HG03432 (cell line): ENCODE results near the gene DUSP23.

Experiments
- ATAC-seq: cut with Tn5 transposase; IDR thresholded peaks from one replicate; pipeline ENCODE4 v1.9.1; 2021; ENCODE audit warnings: mild to moderate bottlenecking, moderate library complexity; ENCODE audit not compliant: unreplicated experiment

Gene DUSP23

DNA sequence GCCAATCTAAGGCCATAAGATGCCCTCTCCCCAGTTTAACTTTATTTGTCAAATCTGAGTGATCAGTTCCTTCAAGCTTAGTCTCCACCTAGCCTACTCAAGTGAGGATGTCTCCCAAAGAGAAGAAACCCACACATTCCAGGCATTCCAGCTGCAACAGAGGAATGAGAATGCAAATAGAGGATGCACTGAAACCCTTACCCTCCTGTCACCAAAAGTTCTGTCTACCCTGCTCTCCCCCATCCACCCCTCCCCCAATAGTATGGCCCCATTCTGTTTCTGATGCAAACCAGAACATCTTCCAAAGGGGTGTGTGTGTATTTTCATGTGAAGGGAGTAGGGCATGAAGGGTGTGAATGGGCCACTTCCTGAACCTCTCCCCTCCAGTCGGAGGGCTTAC lies 3.0 kb downstream of the DUSP23 start:
- ATAC-seq, result no peak

DNA sequence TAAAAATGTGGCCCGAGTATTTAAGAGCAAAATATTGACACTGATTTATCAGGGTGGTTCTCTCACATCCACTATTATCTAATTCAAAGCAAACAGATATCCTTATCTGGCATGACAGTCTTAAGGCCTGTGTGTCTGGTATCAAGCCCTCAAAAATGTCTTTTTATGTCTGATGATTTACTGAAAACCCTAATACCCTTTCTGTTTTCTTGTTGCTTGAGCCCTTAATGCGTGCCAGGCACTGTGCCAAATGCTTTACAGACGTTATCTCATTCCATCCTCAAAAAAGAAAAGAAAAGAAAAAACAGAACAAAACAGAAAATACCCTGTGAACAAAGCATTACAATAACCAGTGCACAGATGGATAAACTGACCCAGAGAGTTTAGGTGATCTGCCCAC lies 5.7 kb downstream of the DUSP23 start:
- ATAC-seq, result no peak

DNA sequence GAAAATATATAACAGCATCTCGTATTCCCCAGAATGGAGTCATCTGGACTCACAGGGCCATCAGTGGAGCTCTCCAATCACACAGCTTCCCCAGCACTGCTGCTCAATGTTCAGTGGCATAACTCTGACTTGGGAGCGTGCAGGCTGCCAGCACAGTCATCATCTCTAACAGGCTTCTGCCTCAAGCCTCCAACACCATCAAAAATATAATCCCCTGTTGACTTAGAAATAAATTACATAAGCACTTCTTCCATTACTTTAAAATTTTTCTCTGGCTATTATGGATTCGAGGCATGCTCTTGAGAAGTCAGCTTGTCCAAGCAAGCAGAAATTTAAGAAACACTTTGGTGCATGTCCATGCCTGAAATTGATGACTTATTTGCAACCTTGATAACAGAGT lies 6.2 kb downstream of the DUSP23 start:
- no peak for ATAC-seq

DNA sequence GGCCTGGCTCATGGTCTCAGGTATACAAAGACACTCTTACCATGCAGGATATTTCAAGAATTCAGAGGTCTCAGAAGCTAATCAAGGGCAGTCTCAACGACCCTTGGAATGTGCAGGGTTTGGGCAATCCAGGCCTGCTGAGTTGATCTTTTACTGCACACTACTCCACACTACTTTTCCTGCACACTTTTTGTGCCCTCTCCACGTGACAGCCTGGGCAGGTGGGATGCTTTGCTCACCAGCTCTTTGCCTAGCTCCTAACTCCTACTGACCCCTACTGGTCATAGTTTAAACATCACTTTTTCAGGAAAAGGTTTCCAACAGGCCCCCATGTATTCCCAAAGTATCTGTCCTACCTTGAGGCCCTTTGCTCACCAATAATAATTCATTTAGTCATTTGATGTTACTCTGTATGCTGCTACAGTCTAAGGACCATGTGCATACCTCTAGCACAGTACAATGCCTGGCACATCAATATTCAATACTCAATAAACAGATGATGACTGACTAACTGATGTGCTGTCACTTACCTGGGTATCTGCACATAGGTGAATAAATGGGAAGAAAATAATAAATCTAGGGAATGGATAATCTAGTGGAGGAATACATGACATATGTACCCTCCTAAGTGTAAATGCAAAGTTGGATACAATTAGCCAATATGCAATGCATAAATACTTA lies 9.6 kb downstream of the DUSP23 start:
- no peak for ATAC-seq

DNA sequence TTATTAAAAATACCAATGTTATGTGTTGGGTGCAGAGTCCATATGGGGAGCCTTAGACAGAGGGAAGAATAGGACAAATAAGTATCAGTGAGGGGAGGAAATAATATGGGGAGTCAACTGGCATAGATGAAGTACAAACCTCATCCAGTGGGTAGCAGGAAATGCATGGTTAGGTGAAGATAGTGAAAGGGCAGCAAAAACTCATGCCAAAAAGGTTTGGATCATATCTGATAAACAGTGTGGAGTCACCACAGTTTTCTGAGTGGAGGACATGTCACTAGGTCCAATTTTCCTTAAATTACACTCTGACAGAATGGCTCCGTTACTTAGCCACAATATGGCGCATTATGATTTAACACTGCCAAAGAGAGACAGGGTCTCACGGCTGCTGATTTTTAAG lies 10.3 kb downstream of the DUSP23 start:
- ATAC-seq, result no peak

DNA sequence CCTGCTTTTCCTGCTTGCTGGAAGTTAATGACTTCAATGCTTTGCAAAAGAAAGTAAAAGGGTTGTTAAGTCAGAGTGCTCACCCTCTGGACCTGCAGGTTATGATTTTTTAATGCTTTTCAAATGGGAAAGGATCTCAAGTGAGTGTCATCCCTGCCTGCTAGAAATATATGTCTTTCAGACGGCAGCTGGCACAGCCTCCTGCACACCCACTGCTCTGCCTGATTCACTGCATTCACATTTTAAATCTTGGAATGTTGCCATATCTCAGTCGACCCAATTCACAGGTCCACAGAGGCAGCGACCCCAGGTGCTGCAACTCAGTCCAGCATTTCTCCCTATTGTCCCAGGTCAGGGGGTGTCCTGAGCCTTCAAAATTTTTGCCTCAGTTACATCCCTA lies 10.7 kb downstream of the DUSP23 start:
- no peak for ATAC-seq

DNA sequence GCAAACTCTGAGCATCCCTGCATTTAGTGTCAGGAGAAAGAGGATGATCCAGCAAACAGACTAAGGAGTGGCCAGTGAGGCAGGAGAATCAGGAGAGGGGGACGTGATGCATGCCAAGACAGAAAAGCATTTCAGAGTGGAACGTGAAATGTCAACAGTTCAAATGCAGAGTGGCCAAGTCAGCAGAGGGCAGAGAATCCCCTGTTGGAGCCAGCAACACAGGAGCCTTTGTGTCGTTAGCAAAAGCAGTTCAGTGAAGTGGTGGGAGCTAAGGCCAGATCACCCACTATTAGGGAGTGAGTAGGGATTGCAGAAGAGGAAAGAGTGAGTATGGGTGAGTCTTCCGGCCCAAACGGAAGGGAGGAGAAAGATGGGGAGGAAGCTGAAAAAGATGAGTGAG lies 14.8 kb downstream of the DUSP23 start:
- no peak for ATAC-seq

DNA sequence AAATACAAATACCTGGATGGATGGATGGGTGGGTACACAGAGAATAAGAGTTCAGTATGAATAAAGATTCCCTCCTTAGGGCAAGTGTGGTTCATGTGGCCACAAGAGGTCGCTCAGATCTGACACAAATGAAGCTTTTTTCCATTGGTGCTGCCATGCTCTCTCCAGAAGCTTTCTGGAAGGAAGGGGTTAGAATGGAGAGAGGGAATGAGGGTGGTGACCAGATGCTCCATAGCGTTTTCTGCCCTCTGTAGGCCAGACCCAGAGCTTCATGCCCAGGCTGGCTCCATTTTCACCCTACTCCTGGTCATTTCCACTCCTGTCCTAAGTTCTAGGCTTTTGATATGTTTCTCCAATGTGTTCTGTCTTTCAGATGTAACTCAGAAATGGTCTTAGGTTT lies 18.1 kb downstream of the DUSP23 start:
- ATAC-seq, result no peak

DNA sequence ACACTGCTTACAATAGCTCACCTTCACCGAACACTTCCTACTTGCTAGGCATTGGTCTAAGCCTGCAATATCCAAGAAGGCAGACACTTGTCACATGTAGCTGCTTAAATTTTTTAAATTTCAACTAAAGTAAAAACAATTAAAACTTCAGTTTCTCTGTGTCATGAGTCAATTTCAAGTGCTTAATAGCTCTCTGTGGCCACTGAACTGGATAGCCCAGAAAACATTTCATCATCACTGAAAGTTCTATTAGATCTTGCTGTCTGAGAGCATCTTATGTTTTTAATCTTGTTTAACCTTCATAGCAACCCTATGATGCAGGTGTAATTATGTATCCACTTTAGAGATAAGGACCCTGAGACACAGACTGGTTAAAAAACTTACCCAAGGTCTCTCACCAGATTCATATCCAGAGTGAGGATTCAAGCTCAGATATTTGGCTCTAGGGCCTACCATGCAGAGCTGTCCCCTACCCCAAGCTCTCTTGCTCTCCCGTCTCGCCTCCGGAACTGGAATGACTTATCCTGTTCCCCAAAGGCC lies 18.8 kb downstream of the DUSP23 start:
- ATAC-seq, result no peak

DNA sequence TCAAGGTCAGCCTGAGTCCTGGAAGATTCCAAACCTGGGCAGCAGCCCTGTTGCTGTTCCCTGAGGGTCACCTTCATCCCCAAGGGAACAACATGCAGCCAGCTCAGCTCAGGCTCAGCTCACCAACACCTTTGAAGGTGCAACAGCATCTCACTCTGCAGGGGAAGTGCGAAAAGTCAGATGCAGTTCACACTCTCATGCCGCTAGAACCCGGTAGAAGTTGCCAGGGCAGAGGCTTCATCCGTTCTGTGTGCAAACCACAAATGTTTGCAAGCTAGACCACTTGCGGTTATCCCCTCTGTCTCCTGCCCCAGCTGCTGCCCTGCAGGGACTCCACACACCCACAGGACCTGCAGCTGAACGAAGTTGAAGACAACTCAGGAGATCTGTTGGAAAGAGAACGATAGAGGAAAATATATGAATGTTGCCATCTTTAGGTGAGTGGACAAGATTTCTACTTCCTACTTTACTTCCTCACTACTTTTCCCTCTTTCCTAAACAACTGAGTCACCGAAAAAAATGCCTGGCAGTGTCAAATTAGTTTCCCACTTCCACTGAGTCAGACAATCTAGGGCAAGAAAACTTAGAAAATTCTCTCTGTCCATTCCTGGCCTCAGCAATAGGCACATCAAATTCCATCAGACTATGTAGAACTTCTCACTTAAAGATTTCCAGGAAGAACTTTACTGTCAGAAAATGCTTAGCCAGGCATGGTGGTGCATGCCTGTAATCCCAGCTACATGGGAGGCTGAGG lies 19.6 kb downstream of the DUSP23 start:
- ATAC-seq, result peak; percentile 72

DNA sequence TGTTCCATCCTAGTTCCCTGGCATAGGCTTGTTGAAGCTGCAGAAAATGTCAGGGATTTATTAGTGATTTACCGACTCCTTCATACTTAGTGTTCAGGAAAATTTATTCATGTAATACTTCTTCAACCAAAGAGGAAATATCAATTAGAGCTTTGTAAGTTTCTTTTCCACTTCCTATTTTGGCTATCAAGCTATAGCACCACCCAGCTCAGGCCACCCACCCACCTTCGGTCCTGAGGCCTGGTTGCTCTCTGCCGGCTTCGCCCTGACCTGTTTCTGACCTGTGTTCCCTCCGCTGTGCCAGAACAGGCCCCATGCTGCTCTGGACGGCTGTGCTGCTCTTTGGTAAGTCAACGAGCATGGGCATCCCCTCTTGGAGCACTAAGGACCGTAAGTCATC lies 21.3 kb downstream of the DUSP23 start, which contains the start of gene FCRL6:
Gene FCRL6 (plus strand): TSS at position 250 of the 400 bp plus-strand sequence. CDS start 65 bp downstream, at position 315.
- no peak for ATAC-seq

DNA sequence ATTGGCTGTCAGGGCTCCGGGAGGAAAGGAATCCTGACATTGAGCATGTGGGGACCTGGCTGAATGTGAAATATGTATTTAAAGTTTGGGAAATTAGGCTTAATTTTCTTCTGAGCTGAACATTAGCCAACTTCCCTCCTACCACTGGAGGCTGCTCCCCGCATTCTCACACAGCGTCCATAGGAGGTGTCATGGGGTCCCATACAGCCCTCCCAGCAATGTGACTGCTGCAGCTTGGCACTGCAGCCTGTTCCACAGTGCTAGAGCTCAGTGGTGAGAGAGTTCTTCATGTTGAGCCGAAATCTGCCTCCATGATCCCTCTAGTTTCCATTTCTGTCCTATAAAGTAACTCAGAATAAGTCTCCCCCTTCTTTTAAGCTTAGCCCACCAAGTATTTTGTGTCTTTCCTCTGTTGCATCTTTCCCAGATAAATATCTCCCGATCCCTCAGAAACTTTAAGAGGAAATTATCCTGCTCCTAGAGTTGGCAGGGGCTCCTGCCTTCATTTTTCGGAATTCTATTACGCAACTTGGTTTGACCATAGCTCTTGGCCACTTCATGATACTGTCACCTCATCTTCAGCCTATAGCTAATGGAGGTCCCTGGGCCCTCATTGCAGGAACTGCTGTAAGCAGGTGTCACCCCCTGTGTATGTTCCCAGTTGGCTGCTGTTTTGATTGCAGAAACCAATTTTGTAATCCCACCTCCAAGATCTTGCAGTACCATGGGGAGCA lies 23.4 kb downstream of the DUSP23 start:
- no peak for ATAC-seq

DNA sequence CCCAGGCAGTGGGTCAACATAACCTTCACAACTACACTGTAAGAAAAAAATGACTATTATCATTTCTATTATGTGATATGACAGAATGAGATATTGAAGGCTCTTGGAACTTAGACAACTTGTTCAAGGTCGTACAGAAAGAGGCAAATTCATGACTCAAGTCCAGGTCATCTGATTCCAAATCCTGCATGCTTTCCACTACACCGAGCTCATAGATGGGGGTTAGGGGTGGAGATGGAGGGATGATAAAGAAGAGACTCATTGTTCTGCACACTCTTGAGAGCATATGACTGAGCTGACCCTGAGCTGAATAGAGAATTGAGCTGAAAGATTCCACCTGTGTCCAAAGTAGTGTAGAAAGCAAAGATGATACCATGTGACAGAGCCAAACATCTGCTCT lies 24.2 kb downstream of the DUSP23 start:
- no peak for ATAC-seq

DNA sequence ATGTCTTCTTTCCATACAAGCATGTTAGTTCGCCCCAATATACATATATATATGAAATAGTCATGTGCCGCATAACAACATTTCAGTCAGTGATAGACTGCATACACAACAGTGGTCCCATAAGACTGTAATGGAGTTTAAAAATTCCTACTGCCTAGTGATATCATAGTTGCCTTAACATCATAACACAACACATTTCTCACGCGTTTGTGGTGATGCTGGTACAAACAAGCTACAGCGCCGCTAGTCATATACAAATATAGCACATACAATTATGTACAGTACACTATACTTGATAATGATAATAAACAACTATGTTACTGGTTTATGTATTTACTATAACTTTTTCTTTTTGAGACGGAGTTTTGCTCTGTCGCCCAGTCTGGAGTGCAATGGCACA lies 35.2 kb downstream of the DUSP23 start:
- no peak for ATAC-seq

DNA sequence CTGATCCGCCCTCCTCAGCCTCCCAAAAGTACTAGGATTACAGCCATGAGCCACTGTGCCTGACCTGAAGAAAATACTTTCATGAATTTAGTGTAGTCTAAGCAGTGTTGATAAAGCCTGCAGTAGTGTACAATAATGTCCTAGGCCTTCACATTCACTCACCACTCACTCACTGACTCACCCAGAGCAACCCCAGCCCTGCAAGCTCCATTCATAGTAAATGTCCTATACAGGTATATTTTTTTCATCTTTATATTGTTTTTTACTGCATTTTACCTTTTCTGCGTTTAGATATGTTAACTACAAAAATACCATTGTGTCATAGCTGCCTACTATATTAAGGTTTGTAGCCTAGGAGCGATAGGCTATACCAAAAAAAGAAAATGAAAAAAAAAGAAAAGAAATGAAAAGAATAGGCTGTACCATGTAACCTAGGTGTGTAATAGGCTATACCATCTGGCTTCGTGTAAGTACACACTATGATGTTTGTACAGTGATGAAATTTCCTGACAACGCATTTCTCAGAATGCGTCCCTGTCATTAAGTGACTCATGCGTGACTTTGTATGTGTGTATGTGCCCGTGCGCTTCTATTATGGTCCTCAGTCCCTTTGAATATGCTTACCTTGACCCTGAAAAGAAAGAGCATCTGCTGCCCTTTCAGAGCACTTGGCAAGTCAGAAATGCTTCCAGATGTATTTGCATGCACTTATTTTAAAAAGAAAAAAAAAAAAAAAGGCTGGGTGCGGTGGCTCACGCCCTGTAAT lies 36.7 kb downstream of the DUSP23 start:
- no peak for ATAC-seq

DNA sequence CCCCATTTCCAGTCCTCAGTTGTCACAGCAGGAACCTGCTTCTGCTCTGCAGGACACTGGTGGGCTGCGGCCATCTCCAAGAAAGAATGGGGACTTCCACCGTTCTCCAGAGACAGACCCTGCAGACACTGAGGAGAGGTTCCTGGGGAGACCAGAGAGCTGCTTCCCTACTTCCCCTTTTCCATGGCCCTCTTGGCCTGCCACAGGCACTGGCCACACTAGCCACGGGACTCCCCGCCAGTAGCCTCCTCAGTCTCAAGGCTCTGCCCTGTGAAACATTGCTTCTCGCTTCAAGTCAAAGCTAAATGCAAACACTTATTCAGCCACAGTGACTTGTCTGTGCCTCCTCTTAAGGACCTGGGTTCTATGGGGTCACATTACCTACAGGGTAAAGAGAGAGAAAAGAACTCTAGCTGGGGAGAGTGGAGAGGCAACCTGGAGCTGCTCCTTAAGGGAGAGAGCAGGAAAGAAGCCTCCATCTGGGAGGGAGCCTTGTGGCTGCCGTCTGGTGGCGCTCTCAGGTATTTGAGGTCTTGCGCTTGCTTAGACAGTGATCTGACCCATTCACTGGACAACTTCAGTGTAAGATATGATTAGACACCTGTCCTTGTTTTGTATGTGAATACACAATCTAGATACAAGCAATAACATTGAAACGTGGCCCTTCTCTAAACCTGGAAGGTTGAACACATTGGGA lies 40.6 kb downstream of the DUSP23 start:
- peak; percentile 57 for ATAC-seq

DNA sequence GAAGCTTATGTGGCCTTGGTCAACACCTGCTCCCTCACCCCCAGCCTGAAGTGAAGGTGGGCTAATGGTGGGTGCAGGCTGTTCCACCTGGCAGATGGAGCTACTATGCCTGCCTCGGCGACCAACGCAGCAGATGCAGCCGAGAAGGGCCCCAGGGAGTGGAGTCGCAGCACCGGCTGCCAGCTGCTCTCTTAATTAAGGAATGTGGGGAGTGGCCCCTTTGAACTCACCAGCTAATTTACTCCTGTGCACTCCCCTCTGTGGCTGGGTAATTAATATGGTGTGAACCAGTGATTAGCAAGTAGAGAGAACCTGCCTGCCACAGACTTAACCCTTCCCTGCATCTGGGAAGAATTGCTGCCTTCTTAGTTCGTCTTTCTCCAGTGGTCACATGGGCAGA lies 42.6 kb downstream of the DUSP23 start:
- no peak for ATAC-seq

DNA sequence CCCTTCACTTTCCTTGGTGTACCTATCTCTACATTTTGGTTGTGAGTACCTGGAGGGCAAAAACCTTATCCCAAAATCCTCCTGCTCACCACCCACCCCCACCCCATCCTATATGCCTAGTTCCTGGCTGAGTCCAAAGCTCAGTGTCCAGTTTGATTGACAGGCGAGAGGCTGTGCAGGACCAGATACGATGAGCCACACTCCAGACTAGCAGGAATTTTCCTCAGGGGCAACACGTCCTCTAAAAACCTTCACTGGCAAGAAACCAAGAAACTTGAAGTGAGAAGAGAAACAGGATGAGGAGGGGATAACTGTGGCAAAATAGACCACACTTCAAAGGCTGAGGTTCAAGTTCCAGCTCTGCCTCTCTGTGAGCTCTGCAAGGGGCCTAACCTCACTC lies 44.8 kb downstream of the DUSP23 start:
- ATAC-seq, result no peak

DNA sequence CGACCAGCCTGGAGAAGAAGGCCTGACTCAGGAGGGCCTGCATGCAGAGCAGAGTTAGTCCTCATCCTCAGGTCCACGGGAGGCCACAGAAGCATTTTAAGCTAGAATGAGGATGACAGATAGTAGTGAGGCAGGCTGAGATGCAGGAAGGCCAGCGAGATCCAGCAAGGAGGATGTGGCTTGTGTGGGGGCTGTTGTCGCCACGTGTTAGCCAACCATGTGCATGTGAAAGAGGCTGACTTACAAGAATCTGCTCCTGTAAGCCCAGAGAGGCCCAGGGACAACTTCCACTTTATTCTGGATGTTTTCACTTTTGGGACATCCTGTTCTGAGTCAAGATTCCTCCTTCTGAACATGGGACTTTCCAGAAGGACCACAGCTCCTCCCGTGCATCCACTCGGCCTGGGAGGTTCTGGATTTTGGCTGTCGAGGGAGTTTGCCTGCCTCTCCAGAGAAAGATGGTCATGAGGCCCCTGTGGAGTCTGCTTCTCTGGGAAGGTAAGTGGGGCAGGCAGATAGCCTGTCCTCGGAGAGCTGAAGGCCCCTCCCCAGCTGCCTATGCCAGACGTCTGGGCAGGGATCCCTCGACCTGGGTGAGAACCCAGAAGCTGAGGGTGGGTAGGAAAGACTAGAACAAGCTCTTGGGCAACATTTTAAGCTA lies 45.8 kb downstream of the DUSP23 start, which contains the start of gene SLAMF8:
Gene SLAMF8 (plus strand): TSS at position 433 of the 661 bp plus-strand sequence. CDS start 26 bp downstream, at position 459.
- ATAC-seq, result peak; percentile 40

DNA sequence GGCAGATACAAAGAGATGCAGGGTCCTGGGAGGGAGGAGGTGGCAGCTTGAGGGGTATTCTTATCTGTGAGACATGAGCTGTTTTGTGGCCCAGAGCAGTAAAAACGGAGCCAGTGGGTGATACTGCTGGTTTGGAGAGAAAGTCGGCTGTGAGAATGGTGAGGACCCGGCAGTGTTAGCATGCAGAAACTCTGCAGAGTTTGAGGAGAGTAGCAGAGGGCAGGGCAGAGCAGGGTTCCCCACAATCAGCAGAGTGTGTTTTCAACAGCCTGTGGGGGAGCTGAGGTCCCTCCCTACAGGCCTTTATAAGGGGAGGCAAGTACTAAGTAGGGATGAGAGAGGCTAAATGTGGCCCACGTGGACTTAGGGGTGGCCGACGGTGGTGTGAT lies 46.3 kb downstream of the DUSP23 start:
- no peak for ATAC-seq
